ENCODE measurements around the gene MLC1.

- no peak for TF ChIP-seq CTCF (conservative IDR thresholded peaks at IDR 0.05; ENCODE audit: low read depth, low read length)
- no peak for TF ChIP-seq RAD21 (IDR thresholded peaks at IDR 0.05; ENCODE audit: low read length)
- no peak for TF ChIP-seq RFX5 (IDR thresholded peaks at IDR 0.05; ENCODE audit: low read depth, low read length)
- TF ChIP-seq USF2 (IDR thresholded peaks at IDR 0.05; ENCODE audit: low read depth, low read length) = no peak
- no peak for TF ChIP-seq RCOR1 (IDR thresholded peaks at IDR 0.05; ENCODE audit: insufficient replicate concordance, low read length)
- TF ChIP-seq MXI1 (IDR thresholded peaks at IDR 0.05; ENCODE audit: borderline replicate concordance, low read depth, low read length) = no peak
- TF ChIP-seq POLR2A (IDR thresholded peaks at IDR 0.05; ENCODE audit: low read depth, low read length) = no peak
Observed at GRCh38 chr22:50019316-50019715, 65.9 kb downstream of the MLC1 start.
